HL-60 (cell line): ENCODE data around the gene DNAJB8.

Source experiments
- CTCF ChIP-seq: IDR thresholded peaks from one replicate; pipeline ENCODE4 v1.5.1; 2011; ENCODE audit warnings: low read length, control low read depth, inconsistent platforms; ENCODE audit not compliant: insufficient read depth
- GABPA ChIP-seq: IDR thresholded peaks from 2 replicates; pipeline ENCODE4 v1.6.1; 2012; ENCODE audit warnings: low read depth
- POLR2AphosphoS5 ChIP-seq: IDR thresholded peaks from 2 replicates; pipeline ENCODE4 v1.6.1; 2012; ENCODE audit warnings: low read depth
- REST ChIP-seq: IDR thresholded peaks from 2 replicates; pipeline ENCODE4 v1.6.1; 2012; ENCODE audit warnings: low read depth; ENCODE audit not compliant: insufficient replicate concordance
- SPI1 ChIP-seq: IDR thresholded peaks from 2 replicates; pipeline ENCODE4 v1.6.1; 2012; ENCODE audit warnings: low read depth, mild to moderate bottlenecking, borderline replicate concordance

- no peak for TF ChIP-seq POLR2AphosphoS5
- TF ChIP-seq CTCF, result no peak
- TF ChIP-seq REST, result no peak
- TF ChIP-seq GABPA, result no peak
- TF ChIP-seq SPI1, result no peak
Observed at GRCh38 chr3:128475355-128475754, 8.7 kb upstream of the DNAJB8 start.
